HepG2 (cell line): ENCODE results near the gene APOBEC3C. TPM values are rescaled to one million over a fixed set of nuclear protein-coding genes. Genes with fewer than 3 reads are reported as not detected.
"Not testable (repeated sequence)": the region's sequence is repeated elsewhere in the genome, so short reads cannot be mapped to it uniquely, and the experiment has no call there.

Experiments used
- ATAC-seq: fragments of 200-7000 bp; cut with Tn5 transposase; 3 replicates; pipeline ENCODE4 v1.9.1; 2020; ENCODE audit warnings: mild to moderate bottlenecking, moderate library complexity
- BruUV-seq: library from RNA; stranded (reverse); fragments of 400-500 nt; replicated peaks from 2 replicates; lab custom pipeline; 2021; lab: Mats Ljungman, UMichigan
- CTCF ChIA-PET: fragments of 300-600 bp; formaldehyde crosslinking; extraction: SDS; loops from one replicate; lab custom pipeline; 2021; ENCODE audit warnings: low total read pairs, inconsistent platforms, low intra/inter-chr PET ratio; lab: Yijun Ruan, JAX
- POLR2A ChIA-PET: fragments of 350-600 bp; sonication (Branson Sonifier 250); formaldehyde crosslinking; loops from one replicate; lab custom pipeline; 2020; ENCODE audit warnings: antibody characterized with exemption, inconsistent platforms; lab: Yijun Ruan, JAX
- DNase-seq: peaks from one replicate; pipeline ENCODE4 v3.0.0-alpha.2; 2015; ENCODE audit warnings: low spot score
- FAIRE-seq: peaks from 3 replicates; lab custom pipeline; 2011; peaks lifted over from hg19 to GRCh38; lab: Jason Lieb, UNC
- H2AFZ ChIP-seq: one replicate; pipeline ENCODE4 v1.6.1; 2011; ENCODE audit warnings: low read length, inconsistent platforms
- H3K27ac ChIP-seq: fragments of 300-600 bp; 3 replicates; pipeline ENCODE4 v1.8.0; 2011; ENCODE audit warnings: mixed run types, mild to moderate bottlenecking, mixed read lengths, low read length, inconsistent platforms; ENCODE audit not compliant: insufficient read depth; ENCODE audit errors: extremely low read length
- H3K27me3 ChIP-seq, 2 experiments: fragments of 200-600 bp in 1 of 2; 2 replicates in 1 of 2; 3 replicates in 1 of 2; pipeline versions ENCODE4 v1.6.0 to v1.8.0; 2011; ENCODE audit warnings: low read length in 2 of 2, mild to moderate bottlenecking in 2 of 2, moderate library complexity in 2 of 2, inconsistent platforms in 1 of 2; ENCODE audit not compliant: insufficient read depth in 2 of 2, control insufficient read depth in 1 of 2
- H3K36me3 ChIP-seq, 2 experiments: fragments of 200-600 bp in 1 of 2; replicated peaks in 1 of 2; 2 replicates in 1 of 2; 3 replicates in 1 of 2; pipeline versions ENCODE4 v1.5.1 to v1.8.0; 2011; ENCODE audit warnings: low read length in 2 of 2, inconsistent platforms in 1 of 2; ENCODE audit not compliant: insufficient read depth in 2 of 2, control insufficient read depth in 1 of 2
- H3K4me1 ChIP-seq: 2 replicates; pipeline ENCODE4 v1.5.1; 2012; ENCODE audit warnings: low read length, inconsistent platforms; ENCODE audit not compliant: insufficient read depth
- H3K4me2 ChIP-seq: 2 replicates; pipeline ENCODE4 v1.6.0; 2011; ENCODE audit warnings: low read depth, low read length, inconsistent platforms
- H3K4me3 ChIP-seq, 3 experiments: fragments of 200-600 bp in 1 of 3; sonication (generic), shearing (Covaris generic) in 1 of 3; replicated peaks in 1 of 3; 2 replicates each; pipeline ENCODE4 v1.5.1; 2011 to 2016; ENCODE audit warnings: low read length in 3 of 3, inconsistent platforms in 2 of 3, low read depth in 2 of 3, mild to moderate bottlenecking in 2 of 3, control low read depth in 1 of 3, mixed read lengths in 1 of 3; ENCODE audit not compliant: insufficient read depth in 1 of 3
- H3K79me2 ChIP-seq: one replicate; pipeline ENCODE4 v1.6.1; 2011; ENCODE audit warnings: low read length, inconsistent platforms; ENCODE audit not compliant: insufficient read depth
- H3K9ac ChIP-seq: 2 replicates; pipeline ENCODE4 v1.6.0; 2011; ENCODE audit warnings: mild to moderate bottlenecking, low read depth, low read length, inconsistent platforms; ENCODE audit not compliant: insufficient read depth
- H3K9me3 ChIP-seq: 2 replicates; pipeline ENCODE4 v1.5.1; 2012; ENCODE audit warnings: mild to moderate bottlenecking, low read length
- H4K20me1 ChIP-seq: 2 replicates; pipeline ENCODE4 v1.6.0; 2011; ENCODE audit warnings: inconsistent platforms, mild to moderate bottlenecking, low read length, moderate library complexity; ENCODE audit not compliant: insufficient read depth
- AHDC1 ChIP-seq: sonication (generic); formaldehyde crosslinking; IDR thresholded peaks from 2 replicates; pipeline ENCODE4 v1.5.1; 2020; ENCODE audit warnings: mild to moderate bottlenecking, missing genetic modification reagents, borderline replicate concordance
- SMC3 ChIP-seq: IDR thresholded peaks from 2 replicates; pipeline ENCODE4 v1.6.1; 2011; ENCODE audit warnings: low read length, improper control_type of control experiment
- ZNF317 ChIP-seq: sonication (generic); formaldehyde crosslinking; IDR thresholded peaks from 2 replicates; pipeline ENCODE4 v1.5.0; 2020; ENCODE audit warnings: mild to moderate bottlenecking, missing genetic modification reagents
- ZSCAN22 ChIP-seq: sonication (generic); formaldehyde crosslinking; IDR thresholded peaks from 2 replicates; pipeline ENCODE4 v1.4.0; 2020; ENCODE audit warnings: mild to moderate bottlenecking, missing genetic modification reagents
- WGBS: methylation state at CpG from one replicate; pipeline ENCODE4 v1.1.6; 2017; ENCODE audit warnings: low lambda C conversion rate; 5-methylcytosine and 5-hydroxymethylcytosine counted together
- in situ Hi-C: cut with HindIII; loops from 2 replicates; pipeline ENCODE4 v1.10.0; 2017; ENCODE audit warnings: low pct_unique_long_range_greater_than_20kb; ENCODE audit not compliant: extremely low pct_ligation_motif_present
- intact Hi-C: fragments of 100-400 bp; cut with micrococcal nuclease; formaldehyde crosslinking; loops from one replicate; pipeline ENCODE4 v1.10.0; 2022; ENCODE audit not compliant: unreplicated experiment
- polyA plus RNA-seq, 8 experiments: library from polyadenylated mRNA; depleted of rRNA in 3 of 8; stranded (reverse) in 7 of 8; unstranded in 1 of 8; fragments of >200 nt; fragmentation: Illumina TruSeq in 4 of 8; extraction: Trizol in 4 of 8; gene quantifications; 2 replicates each; pipeline versions ENCODE4 v1.2.1 to v1.2.3, GENCODE V29; 2011 to 2016; ENCODE audit warnings: low read depth in 4 of 8, missing spikeins in 1 of 8, mixed read lengths in 1 of 8; ENCODE audit not compliant: insufficient read depth in 1 of 8
- total RNA-seq, 5 experiments: library from RNA; depleted of rRNA; stranded (reverse); fragments of >200 nt; fragmentation: Illumina TruSeq; extraction: Trizol; gene quantifications; 2 replicates each; pipeline ENCODE4 v1.2.3, GENCODE V29; 2016; ENCODE audit warnings: low read depth in 1 of 5

Gene APOBEC3C
- total and polyA plus RNA-seq, 2 of the 13 experiments (the other 11 are each of a cell fraction or from before 2014, with no cell fraction given), result 8.9 to 27.6 TPM

DNA sequence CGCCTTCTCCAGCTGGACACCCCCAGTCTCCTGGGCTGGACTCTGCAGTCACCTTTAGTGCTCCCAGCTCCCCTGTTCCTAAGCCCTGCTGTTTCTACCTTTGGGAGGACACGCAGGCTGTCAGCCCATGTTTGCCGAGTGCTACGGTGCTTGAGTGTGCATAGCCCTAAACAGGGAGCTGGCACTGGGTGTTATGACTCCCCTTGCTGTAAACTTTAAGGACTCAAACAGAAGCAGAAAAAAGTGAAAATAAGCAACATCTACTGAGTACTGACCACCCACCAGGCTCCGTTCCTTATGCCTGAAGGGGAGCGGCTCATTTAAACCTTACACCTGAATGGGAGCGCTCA is 39.3 kb upstream of the APOBEC3C start (continued):
- no peak for TF ChIP-seq AHDC1 (CRISPR knock-in tag)
- no peak for TF ChIP-seq SMC3
- TF ChIP-seq ZSCAN22 (CRISPR knock-in tag), result no peak
- TF ChIP-seq ZNF317 (CRISPR knock-in tag), result no peak

DNA sequence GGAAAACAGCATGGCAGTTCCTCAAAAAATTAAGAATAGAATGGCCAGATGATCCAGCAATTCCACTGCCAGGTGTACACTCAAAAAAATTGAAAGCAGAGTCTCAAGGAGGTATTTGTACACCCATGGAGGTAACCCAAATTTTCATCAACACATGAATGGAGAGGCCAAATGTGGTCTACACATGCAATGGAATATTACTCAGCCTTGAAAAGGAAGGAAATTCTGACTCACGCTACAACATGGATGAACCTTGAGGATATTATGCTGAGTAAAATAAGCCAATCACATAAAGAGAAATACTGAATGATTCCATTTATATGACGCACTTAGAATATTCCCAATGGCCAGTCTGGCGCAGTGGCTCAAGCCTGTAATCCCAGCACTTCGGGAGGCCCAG is 36.8 kb upstream of the APOBEC3C start:
- H3K4me3 ChIP-seq, H3K4me2 ChIP-seq, H3K79me2 ChIP-seq, H3K36me3 ChIP-seq, H3K27me3 ChIP-seq, H3K27ac ChIP-seq, CTCF ChIA-PET, BruUV-seq, DNase-seq, FAIRE-seq, POLR2A ChIA-PET, H2AFZ ChIP-seq, in situ Hi-C loops, H3K9me3 ChIP-seq, intact Hi-C loops, H4K20me1 ChIP-seq, ATAC-seq, H3K9ac ChIP-seq: not testable (repeated sequence)
- H3K4me1 ChIP-seq, result peaks cover 20% of the 10 kb centered on the region
- WGBS, result 91% methylated on average over 4 of the region's 4 CpGs

GRCh38 chr22:38980587-38980986 is 33.5 kb upstream of the APOBEC3C start:
- H4K20me1 ChIP-seq, H3K36me3 ChIP-seq, DNase-seq, intact Hi-C loops, ATAC-seq, H3K27me3 ChIP-seq, H3K27ac ChIP-seq, H3K9ac ChIP-seq, H2AFZ ChIP-seq, H3K9me3 ChIP-seq, BruUV-seq, H3K79me2 ChIP-seq, in situ Hi-C loops: not testable (repeated sequence)
- 22% methylated on average over 10 of the region's 10 CpGs for WGBS
- ChIA-PET CTCF (interaction anchor here (1.0 to 1.7 kb wide), 3 partner anchors 22 to 112 kb away, joined by 3 to 11 read pairs (median 7); no protein-coding TSS in a partner anchor), POLR2A (interaction anchor here (0.9 to 1.0 kb wide), 2 partner anchors 56 to 339 kb away, joined by 3 read pairs; partner anchors contain the start of gene RPL3)
- Histone ChIP-seq H3K4me3 (peak overlapping the region in 1 of 3 experiments; percentile 43; a peak in 1 of 6 replicates), H3K4me2 (peak overlapping the region; percentile 82), H3K4me1 (peaks cover 27% of the 10 kb centered on the region)
- FAIRE-seq, result peak; percentile 40
